BJ (cell line): ENCODE results near the gene FAT3. TPM values are rescaled to one million over a fixed set of nuclear protein-coding genes. Genes with fewer than 3 reads are reported as not detected.
A peak's percentile ranks its signal among the peaks of the same experiment; 100 is the strongest.

ENCODE experiments used
- CTCF ChIA-PET: fragments of 350-600 bp; formaldehyde crosslinking; extraction: SDS; loops from one replicate; lab custom pipeline; 2021; ENCODE audit warnings: antibody characterized with exemption, inconsistent platforms; lab: Yijun Ruan, JAX
- POLR2A ChIA-PET: fragments of 300-600 bp; sonication (Branson Sonifier 250); formaldehyde crosslinking; extraction: SDS; loops from one replicate; lab custom pipeline; 2021; ENCODE audit warnings: antibody characterized with exemption; lab: Charles Lee
- DNase-seq: peaks from one replicate; pipeline ENCODE4 v3.0.0-alpha.2; 2011; ENCODE audit warnings: low read depth
- H3K27me3 ChIP-seq: 2 replicates; pipeline ENCODE4 v1.6.0; 2011; ENCODE audit warnings: low read length; ENCODE audit not compliant: control insufficient read depth, insufficient read depth
- H3K36me3 ChIP-seq: 2 replicates; pipeline ENCODE4 v1.5.1; 2011; ENCODE audit warnings: low read length; ENCODE audit not compliant: control insufficient read depth, insufficient read depth
- H3K4me3 ChIP-seq: 2 replicates; pipeline ENCODE4 v1.5.1; 2011; ENCODE audit warnings: low read depth, mild to moderate bottlenecking, control low read depth, low read length
- CTCF ChIP-seq: IDR thresholded peaks from 2 replicates; pipeline ENCODE4 v1.5.1; 2011; ENCODE audit warnings: low read depth, mild to moderate bottlenecking, control low read depth, inconsistent platforms, low read length, moderate library complexity; ENCODE audit not compliant: insufficient read depth
- polyA plus RNA-seq: library from polyadenylated mRNA; depleted of rRNA; stranded (reverse); fragments of >200 nt; gene quantifications from 2 replicates; pipeline ENCODE4 v1.2.3, GENCODE V29; 2011

Gene FAT3
- polyA plus RNA-seq, 1 experiment, result 0.53 TPM

GRCh38 chr11:92211576-92212167, 12.9 kb upstream of the FAT3 start:
- Histone ChIP-seq H3K36me3 (no peaks in the 10 kb centered on the region), H3K27me3 (no peaks in the 10 kb centered on the region; the same call in 1 of the 2 replicates), H3K4me3 (no peak overlapping the region)
- DNase-seq, result no peak
- POLR2A ChIA-PET, result no interaction called here
- CTCF ChIA-PET, result interaction anchor here (0.5 to 1.2 kb wide), 5 partner anchors 35 to 675 kb away, joined by 3 to 8 read pairs (median 3); no protein-coding TSS in a partner anchor
- TF ChIP-seq CTCF, result peak; percentile 59

- POLR2A ChIA-PET, result no interaction called here
- Histone ChIP-seq H3K4me3 (no peak overlapping the region), H3K27me3 (no peaks in the 10 kb centered on the region; the same call in 1 of the 2 replicates), H3K36me3 (no peaks in the 10 kb centered on the region)
- DNase-seq, result no peak
- CTCF ChIA-PET, result interaction anchor here (1.1 to 1.2 kb wide), 2 partner anchors 10 to 343 kb away, joined by 3 read pairs; no protein-coding TSS in a partner anchor
- no peak for TF ChIP-seq CTCF
These were observed 12.1 kb upstream of the FAT3 start for GRCh38 chr11:92212530-92212929.

- ChIA-PET POLR2A (no interaction called here), CTCF (interaction anchor here (0.6 to 0.7 kb wide), 3 partner anchors 36 to 1608 kb away, joined by 3 to 7 read pairs (median 6); no protein-coding TSS in a partner anchor)
- no peaks in the 10 kb centered on the region for H3K36me3 ChIP-seq
- no peak for TF ChIP-seq CTCF
- H3K4me3 ChIP-seq, result no peak overlapping the region
- no peak for DNase-seq
- peaks cover 1% of the 10 kb centered on the region; the same call in 1 of the 2 replicates for H3K27me3 ChIP-seq
These were observed 7.8 kb upstream of the FAT3 start for GRCh38 chr11:92216789-92217188.

GRCh38 chr11:92219476-92219875, 5.1 kb upstream of the FAT3 start:
- POLR2A ChIA-PET, result no interaction called here

More at GRCh38 chr11:92219476-92219875, 5.1 kb upstream of the FAT3 start:
- CTCF ChIA-PET, result no interaction called here
- Histone ChIP-seq H3K27me3 (peaks cover 13% of the 10 kb centered on the region), H3K4me3 (no peak overlapping the region), H3K36me3 (no peaks in the 10 kb centered on the region)
- no peak for DNase-seq
- TF ChIP-seq CTCF, result no peak
